ENCODE data around the gene EPHA6. TPM values are rescaled to one million over a fixed set of nuclear protein-coding genes. Genes with fewer than 3 reads are reported as not detected.
"Not testable (repeated sequence)": the region's sequence is repeated elsewhere in the genome, so short reads cannot be mapped to it uniquely, and the experiment has no call there.

EPHA6 gene
- polyA plus RNA-seq, 3 donors, result 0.06 to 1.1 (median 0.10) TPM

- WGBS, 3 donors, result 93 to 96% (median 94%) methylated on average over 17 to 28 of the region's 29 CpGs
- not testable (repeated sequence) for H3K27ac ChIP-seq (ENCODE audit: low read depth, low read length)
Measured at GRCh38 chr3:97480696-97481289, 666.4 kb downstream of the EPHA6 start.

- 90 to 96% (median 90%) methylated on average over 26 of the region's 26 CpGs for WGBS, 3 donors
- H3K27ac ChIP-seq (ENCODE audit: low read depth, low read length), result no peak overlapping the region
Measured at GRCh38 chr3:97481416-97481815, 667.0 kb downstream of the EPHA6 start.

GRCh38 chr3:97485206-97485605 lies 670.8 kb downstream of the EPHA6 start:
- no peak overlapping the region for H3K27ac ChIP-seq (ENCODE audit: low read depth, low read length)
- WGBS, 3 donors, result 75 to 88% (median 81%) methylated on average over 3 of the region's 3 CpGs

GRCh38 chr3:97487587-97487986 lies 673.2 kb downstream of the EPHA6 start:
- WGBS, 3 donors, result 87 to 94% (median 88%) methylated on average over 1 of the region's 1 CpG
- H3K27ac ChIP-seq (ENCODE audit: low read depth, low read length), result no peak overlapping the region

- H3K27ac ChIP-seq (ENCODE audit: low read depth, low read length), result no peak overlapping the region
- 73 to 87% (median 76%) methylated on average over 1 of the region's 1 CpG for WGBS, 3 donors
Measured at GRCh38 chr3:97488741-97489140, 674.3 kb downstream of the EPHA6 start.

GRCh38 chr3:97495896-97496295 lies 681.5 kb downstream of the EPHA6 start:
- no peak overlapping the region for H3K27ac ChIP-seq (ENCODE audit: low read depth, low read length)
- 84 to 89% (median 84%) methylated on average over 5 of the region's 5 CpGs for WGBS, 3 donors

GRCh38 chr3:97497138-97497537 lies 682.7 kb downstream of the EPHA6 start:
- WGBS, 3 donors, result 93 to 100% (median 94%) methylated on average over 1 of the region's 1 CpG

GRCh38 chr3:97504463-97504862 lies 690.1 kb downstream of the EPHA6 start:
- 90 to 97% (median 95%) methylated on average over 2 of the region's 2 CpGs for WGBS, 3 donors
- no peak overlapping the region for H3K27ac ChIP-seq (ENCODE audit: low read depth, low read length)

More at GRCh38 chr3:97497138-97497537, 682.7 kb downstream of the EPHA6 start:
- H3K27ac ChIP-seq (ENCODE audit: low read depth, low read length), result no peak overlapping the region

GRCh38 chr3:97510795-97511194 lies 696.4 kb downstream of the EPHA6 start:
- H3K27ac ChIP-seq (ENCODE audit: low read depth, low read length), result no peak overlapping the region
- WGBS, 3 donors, result 62 to 65% (median 62%) methylated on average over 4 of the region's 4 CpGs

GRCh38 chr3:97515076-97515475 lies 700.7 kb downstream of the EPHA6 start:
- no peak overlapping the region for H3K27ac ChIP-seq (ENCODE audit: low read depth, low read length)
- WGBS, 3 donors, result 74 to 87% (median 74%) methylated on average over 2 of the region's 2 CpGs

- 74 to 85% (median 84%) methylated on average over 2 of the region's 2 CpGs for WGBS, 3 donors
Measured at GRCh38 chr3:97530691-97531090, 716.3 kb downstream of the EPHA6 start.

GRCh38 chr3:97547573-97547972 lies 733.2 kb downstream of the EPHA6 start:
- H3K27ac ChIP-seq (ENCODE audit: low read depth, low read length), result not testable (repeated sequence)
- WGBS, 3 donors, result 72 to 82% (median 78%) methylated on average over 6 of the region's 6 CpGs

More at GRCh38 chr3:97530691-97531090, 716.3 kb downstream of the EPHA6 start:
- H3K27ac ChIP-seq (ENCODE audit: low read depth, low read length), result no peak overlapping the region

GRCh38 chr3:97550408-97550807 lies 736.0 kb downstream of the EPHA6 start:
- 50 to 72% (median 70%) methylated on average over 2 of the region's 2 CpGs for WGBS, 3 donors
- H3K27ac ChIP-seq (ENCODE audit: low read depth, low read length), result no peak overlapping the region

- H3K27ac ChIP-seq (ENCODE audit: low read depth, low read length), result no peak overlapping the region
Measured at GRCh38 chr3:97552186-97552585, 737.8 kb downstream of the EPHA6 start.

GRCh38 chr3:97575742-97576141 lies 761.3 kb downstream of the EPHA6 start:
- H3K27ac ChIP-seq (ENCODE audit: low read depth, low read length), result no peak overlapping the region
- WGBS, 3 donors, result 63 to 72% (median 63%) methylated on average over 3 of the region's 3 CpGs

- H3K27ac ChIP-seq (ENCODE audit: low read depth, low read length), result no peak overlapping the region
- WGBS, 3 donors, result 55 to 68% (median 57%) methylated on average over 2 of the region's 2 CpGs
Measured at GRCh38 chr3:97576221-97576620, 761.8 kb downstream of the EPHA6 start.

GRCh38 chr3:97579365-97579764 lies 765.0 kb downstream of the EPHA6 start:
- H3K27ac ChIP-seq (ENCODE audit: low read depth, low read length), result no peak overlapping the region
- WGBS, 3 donors, result 66 to 75% (median 71%) methylated on average over 3 of the region's 3 CpGs

- WGBS, 3 donors, result 69 to 76% (median 75%) methylated on average over 2 of the region's 2 CpGs
- no peak overlapping the region for H3K27ac ChIP-seq (ENCODE audit: low read depth, low read length)
Measured at GRCh38 chr3:97610626-97611025, 796.2 kb downstream of the EPHA6 start.

- WGBS, 3 donors, result 80 to 92% (median 90%) methylated on average over 1 of the region's 1 CpG
- no peak overlapping the region for H3K27ac ChIP-seq (ENCODE audit: low read depth, low read length)
Measured at GRCh38 chr3:97612632-97613031, 798.2 kb downstream of the EPHA6 start.

- no peak overlapping the region for H3K27ac ChIP-seq (ENCODE audit: low read depth, low read length)
- WGBS, 3 donors, result 54 to 73% (median 60%) methylated on average over 2 of the region's 2 CpGs
Measured at GRCh38 chr3:97613139-97613538, 798.7 kb downstream of the EPHA6 start.

- not testable (repeated sequence) for H3K27ac ChIP-seq (ENCODE audit: low read depth, low read length)
- WGBS, 3 donors, result 78 to 85% (median 80%) methylated on average over 1 of the region's 1 CpG
Measured at GRCh38 chr3:97620514-97620913, 806.1 kb downstream of the EPHA6 start.

Measured in adipose tissue (tissue), 3 donors.